GM21390 (cell line): Measurements from ENCODE around the gene HES3.
"Not testable (repeated sequence)": the region's sequence is repeated elsewhere in the genome, so short reads cannot be mapped to it uniquely, and the experiment has no call there.

Experiments
- ATAC-seq: cut with Tn5 transposase; IDR thresholded peaks from one replicate; pipeline ENCODE4 v1.9.1; 2021; ENCODE audit not compliant: unreplicated experiment

HES3 gene

GRCh38 chr1:6218375-6219164, 25.4 kb upstream of the HES3 start:
- ATAC-seq = no peak

DNA sequence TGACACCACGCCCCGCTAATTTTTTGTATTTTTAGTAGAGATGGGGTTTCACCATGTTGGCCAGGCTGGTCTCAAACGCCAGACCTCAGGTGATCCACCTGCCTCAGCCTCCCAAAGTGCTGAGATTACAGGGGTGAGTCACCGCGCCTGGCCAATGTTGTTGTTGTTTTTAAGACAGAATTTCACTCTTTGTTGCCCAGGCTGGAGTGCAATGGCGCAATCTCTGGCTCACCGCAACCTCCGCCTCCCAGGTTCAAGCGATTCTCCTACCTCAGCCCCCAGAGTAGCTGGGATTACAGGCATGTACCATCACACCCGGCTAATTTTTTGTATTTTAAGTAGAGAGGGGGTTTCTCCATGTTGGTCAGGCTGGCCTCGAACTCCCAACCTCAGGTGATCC, 24.3 kb upstream of the HES3 start:
- ATAC-seq = not testable (repeated sequence)

GRCh38 chr1:6220236-6220635, 23.7 kb upstream of the HES3 start:
- no peak for ATAC-seq

- no peak for ATAC-seq
Observed at GRCh38 chr1:6221210-6221784, 22.7 kb upstream of the HES3 start.

DNA sequence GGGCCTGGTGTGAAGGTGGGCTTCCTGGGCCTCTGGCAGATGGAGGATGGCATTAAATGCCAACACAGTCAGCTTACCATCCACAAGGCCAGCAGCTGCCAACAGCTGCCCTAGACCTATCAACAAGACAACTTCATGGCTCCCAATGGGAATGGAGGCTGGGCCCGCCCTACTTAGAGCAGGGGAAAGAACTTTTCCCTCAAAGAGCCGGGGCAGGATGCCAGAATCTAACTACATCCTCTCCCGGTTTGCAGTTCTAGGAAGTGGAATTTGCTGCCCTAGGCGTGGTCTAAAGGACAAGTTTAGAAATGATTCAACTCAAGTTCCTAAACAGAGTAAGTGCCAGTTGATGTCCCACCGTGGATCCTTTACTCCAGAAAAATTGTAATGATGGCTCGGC, 21.3 kb upstream of the HES3 start:
- ATAC-seq = no peak

- no peak for ATAC-seq
Observed at GRCh38 chr1:6223617-6224016, 20.4 kb upstream of the HES3 start.

- ATAC-seq = no peak
Observed at GRCh38 chr1:6224718-6225117, 19.3 kb upstream of the HES3 start.

- ATAC-seq = no peak
Observed at GRCh38 chr1:6225651-6226050, 18.3 kb upstream of the HES3 start.

DNA sequence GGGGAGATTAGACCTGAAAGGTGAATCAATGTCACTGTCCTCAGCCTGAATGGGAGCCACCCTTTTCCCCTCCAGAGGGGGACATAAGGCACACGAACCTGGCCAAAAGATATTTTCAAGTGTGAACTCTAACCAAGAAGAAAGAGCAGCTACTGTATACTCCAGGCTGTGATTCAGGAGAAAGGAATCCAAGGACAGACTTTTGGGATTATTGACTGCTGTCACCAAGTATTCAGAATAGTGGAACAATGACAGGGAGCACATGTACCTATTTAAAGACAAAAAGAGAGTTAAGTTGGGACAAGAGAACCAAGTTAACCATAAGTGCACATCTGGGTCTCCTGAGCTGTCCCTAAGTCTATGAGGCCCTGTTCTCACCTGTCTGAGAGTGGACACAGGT, 10.6 kb upstream of the HES3 start:
- ATAC-seq = no peak

GRCh38 chr1:6234502-6235295, 9.3 kb upstream of the HES3 start:
- no peak for ATAC-seq

DNA sequence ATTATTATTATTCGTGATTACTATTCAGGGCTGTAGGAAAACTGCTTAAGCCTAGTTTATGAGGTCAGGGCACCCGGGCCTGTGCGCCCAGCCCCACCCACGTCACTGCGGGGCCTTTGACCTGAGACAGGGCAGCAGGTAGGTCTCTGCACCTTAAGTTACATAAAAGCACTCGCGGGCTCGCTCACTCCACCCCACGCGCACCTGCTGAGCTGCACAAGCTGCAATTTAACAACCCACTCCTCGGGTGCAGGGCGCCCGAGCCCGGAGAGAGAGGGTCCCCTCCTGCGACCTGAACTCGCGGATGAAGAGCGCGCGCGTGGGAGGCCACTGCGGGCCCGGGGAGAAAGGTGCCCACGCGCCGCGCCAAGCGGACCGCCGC, 8.7 kb upstream of the HES3 start:
- peak; percentile 26 for ATAC-seq

- no peak for ATAC-seq
Observed at GRCh38 chr1:6237093-6237492, 6.9 kb upstream of the HES3 start.

- no peak for ATAC-seq
Observed at GRCh38 chr1:6239213-6239752, 4.7 kb upstream of the HES3 start.

DNA sequence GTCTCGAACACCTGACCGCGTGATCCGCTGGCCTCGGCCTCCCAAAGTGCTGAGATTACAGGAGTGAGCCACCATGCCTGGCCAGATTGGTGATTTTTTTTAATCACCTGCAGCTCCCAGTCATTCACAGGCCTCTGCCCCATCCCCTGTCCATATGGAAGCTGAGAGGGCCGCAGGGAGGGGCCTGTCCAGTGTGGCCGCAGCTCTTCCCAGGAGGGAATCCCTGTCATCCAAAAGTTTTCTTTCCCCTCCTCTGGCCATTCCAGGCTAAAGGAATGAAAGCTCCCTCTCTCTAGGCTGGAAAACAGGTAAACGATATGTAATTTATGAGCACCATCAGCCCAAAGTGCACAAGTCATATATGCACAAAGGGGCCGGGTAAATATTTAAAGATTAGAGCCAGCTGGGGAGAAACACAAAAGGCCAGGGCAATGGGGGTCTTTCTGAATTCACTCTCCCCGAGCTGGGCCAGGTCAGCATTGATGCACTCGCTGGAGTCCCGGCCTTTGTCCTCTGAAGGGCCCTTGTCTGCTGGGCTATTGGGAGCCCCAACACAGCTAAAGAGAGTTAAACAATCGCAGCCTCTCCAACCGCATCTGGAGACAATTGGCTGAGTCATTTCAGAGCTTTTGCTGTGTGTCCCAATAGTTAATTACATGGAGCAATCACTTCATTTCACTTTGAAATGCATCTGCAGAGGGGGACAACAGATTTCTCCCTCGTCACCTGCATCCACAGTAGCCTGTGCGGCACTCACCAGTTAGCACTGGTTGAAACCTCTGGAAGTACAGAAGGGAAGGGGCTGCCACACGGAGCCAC, 3.8 kb upstream of the HES3 start:
- no peak for ATAC-seq

DNA sequence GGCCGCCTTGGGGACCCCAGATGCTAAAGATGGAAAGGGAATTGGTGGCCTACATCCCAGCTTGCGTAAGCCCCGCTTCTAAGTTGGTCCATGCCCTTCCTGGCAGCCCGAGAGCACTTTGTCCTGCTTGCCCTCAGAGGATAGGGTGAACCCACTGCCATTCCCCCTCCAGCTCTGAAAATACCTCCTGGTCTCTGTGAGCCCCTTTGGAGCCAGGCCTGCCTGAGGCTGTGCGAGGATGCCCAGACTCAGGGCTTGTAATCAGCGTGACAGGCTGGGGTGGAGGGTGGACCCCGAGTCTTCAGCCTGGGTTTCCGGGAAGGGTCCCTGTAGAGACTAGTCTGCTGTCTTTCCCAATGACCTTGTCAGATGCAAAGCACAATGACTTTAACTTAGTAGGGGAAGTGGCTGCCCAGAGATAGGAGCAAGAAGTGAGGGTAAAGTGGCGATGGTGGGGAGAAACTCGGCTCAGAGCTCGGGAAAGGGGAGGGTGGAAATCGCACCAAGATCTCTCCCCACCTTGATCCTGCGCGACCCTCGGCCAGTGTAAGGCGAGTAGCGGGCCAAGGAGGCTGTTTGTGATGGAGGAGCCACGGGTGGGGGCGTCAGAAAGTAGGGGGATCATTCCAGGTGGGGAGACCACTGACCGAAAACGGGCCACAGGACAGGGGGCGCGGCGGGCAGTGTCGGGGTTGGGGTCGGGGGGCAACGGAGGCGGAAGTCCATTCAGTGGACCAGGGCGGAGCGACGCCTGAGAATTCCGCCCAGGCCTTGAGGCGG, 2.7 kb upstream of the HES3 start:
- no peak for ATAC-seq

DNA sequence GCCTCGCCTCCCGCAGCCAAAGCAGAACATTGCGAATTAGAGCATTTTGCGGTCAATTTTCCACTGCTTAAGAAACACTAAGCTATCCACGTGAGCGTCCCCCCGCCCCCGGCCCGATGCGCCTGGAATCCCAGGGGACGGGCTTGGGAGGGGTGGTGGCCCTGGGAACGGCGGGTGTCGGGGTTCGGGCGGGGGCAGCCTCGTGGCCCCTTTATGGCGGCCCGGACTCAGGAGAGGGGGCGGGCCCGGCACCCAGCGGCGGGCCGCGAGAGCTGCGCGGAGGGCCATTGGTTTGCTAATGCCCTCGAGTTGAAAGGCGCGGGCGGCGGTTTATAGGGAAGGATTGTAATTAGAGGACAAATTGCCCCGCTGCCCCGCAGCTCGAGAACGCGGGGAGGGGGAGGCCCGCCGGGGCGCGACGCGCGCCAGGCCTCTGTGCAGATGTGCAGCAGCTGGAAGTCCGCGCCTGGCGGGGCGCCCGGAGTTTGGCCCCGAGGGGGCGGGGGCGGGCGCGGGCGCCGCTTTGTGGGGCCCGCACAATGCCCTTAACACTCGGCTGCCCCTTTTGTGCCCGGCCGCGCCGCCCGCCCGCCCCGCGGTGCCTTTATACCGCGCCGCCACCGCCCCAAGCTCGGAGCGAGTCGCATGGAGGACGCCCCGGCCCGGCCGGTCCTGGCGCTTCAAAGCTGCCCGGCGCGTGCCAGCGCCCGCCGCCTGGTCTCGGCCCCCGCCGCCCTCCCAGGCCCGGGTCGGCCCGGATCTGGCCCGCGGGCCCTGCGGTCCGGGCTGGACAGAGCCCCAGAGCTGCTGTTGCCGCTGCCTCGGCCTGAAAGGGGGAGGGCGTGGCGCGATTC, 1.9 kb upstream of the HES3 start:
- ATAC-seq = no peak

DNA sequence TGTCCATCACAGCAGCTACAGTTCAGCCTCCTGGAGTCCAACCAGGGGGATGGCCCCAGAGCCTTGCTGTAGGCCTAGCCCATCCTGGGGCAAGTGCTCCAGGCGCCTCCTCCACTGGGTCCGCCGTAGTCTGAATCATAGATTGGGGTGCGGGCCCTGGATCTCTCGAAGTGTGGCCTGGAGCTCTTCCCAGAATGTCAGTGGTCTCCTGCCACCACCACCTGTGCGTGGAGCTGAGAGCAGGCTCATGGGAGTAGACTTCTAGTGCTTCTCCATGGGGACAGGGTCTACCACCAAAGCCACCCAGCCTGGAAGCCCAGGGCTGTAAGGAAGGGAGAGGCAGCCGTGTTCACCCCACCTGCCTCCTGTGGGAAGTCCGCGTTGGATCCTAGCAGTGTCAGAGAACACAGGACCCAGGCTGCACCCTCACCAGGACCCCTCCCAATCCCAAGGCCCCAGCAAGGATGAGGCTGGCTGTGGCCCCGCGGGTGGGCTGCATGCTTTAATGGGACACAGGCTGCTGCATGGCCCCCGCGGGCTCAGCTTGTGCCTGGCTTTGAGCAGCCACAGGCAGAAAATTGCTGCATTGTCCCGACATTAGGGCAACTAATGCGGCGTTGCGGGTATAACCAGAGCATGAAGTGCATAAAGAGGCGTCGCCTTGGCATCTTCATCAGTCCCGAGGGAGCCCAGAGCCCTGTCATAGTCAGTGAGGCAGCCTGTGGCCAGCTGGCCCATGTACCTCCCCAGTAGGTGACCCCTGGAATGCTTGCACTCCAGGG, 735 bp upstream of the HES3 start:
- no peak for ATAC-seq

DNA sequence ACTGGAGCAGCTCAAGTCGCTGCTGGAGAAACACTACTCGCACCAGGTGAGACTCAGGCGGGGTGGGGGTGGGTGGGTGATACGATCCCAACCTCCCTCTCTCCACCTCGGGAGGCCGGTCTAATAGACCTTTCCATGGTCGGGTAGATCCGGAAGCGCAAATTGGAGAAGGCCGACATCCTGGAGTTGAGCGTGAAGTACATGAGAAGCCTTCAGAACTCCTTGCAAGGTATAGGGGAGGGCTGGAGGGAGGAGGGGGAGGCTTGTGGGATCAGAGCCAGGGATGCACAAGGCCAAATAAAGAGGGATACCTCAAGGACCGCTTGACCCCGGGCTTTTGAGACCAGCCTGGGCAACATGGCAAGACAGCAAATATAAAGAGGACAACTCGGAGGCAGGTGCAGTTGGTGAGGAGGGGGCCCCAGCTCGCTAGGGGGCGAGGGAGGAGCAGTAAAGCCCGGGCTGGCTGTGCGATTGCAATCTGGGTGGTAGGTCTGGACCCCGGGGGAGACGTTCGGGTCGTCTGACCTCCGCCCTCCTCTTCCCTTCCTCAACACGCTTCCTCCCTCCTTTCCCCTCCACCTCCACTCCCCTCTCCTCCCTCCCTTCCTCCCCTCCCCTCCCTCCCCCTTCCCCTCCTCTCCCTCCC, 546 bp downstream of the HES3 start:
- ATAC-seq = no peak
